ENCODE data around the gene NRP1.
"Not testable (repeated sequence)": the region's sequence is repeated elsewhere in the genome, so short reads cannot be mapped to it uniquely, and the experiment has no call there.

Gene NRP1

DNA sequence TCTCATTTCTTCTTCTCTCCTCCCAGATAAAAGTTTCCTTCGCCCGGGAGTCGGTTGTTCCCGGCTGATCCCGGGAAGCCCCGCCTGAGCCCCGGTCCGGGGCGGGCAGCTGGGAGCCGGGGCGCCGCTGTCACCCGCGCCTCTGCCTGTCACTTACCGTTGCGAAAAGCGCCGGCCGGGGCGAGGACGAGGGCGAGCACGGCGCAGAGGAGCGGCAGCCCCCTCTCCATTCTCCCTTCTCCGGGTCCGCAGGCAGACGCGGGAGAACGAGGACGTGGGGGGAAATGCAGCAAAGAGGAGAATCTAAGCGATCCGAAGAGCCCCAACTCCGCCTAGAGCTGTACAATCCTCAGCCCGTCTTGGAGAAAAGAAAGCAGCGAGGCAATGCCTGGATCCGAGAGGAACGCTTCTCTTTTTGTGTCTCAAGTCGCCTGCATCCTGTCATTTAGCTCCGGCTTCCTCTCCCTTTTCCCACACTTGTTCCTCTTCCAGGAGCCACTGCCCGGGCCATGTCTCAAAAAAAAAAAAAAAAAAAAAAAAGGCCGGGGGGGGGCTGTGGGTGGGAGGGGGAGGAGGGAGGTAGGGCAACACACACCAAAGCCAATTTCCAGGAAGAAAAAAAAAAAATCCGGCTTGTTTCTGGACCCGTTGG lies at the start of gene NRP1:
Gene NRP1, minus strand, starts transcription at position 515 of the 652 bp plus-strand sequence. Its CDS starts 285 bp downstream, at position 230.
- no peak for DNase-seq (ENCODE audit: low read depth)

DNA sequence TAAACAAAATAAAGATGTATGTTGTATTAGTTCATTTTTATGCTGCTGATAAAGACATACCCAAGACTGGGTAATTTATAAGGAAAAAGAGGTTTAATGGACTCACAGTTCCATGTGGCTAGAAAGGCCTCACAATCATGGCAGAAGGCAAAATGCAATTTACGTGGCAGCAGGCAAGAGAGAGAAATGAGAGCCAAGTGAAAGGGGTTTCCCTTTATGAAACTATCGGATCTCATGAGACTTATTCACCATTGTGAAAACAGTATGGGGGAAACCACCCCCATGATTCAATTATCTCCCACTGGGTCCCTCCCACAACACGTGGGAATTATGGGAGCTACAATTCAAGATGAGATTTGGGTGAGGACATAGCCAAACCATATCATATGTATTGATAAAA lies 49.7 kb upstream of the NRP1 start:
- not testable (repeated sequence) for DNase-seq (ENCODE audit: low read depth)

DNA sequence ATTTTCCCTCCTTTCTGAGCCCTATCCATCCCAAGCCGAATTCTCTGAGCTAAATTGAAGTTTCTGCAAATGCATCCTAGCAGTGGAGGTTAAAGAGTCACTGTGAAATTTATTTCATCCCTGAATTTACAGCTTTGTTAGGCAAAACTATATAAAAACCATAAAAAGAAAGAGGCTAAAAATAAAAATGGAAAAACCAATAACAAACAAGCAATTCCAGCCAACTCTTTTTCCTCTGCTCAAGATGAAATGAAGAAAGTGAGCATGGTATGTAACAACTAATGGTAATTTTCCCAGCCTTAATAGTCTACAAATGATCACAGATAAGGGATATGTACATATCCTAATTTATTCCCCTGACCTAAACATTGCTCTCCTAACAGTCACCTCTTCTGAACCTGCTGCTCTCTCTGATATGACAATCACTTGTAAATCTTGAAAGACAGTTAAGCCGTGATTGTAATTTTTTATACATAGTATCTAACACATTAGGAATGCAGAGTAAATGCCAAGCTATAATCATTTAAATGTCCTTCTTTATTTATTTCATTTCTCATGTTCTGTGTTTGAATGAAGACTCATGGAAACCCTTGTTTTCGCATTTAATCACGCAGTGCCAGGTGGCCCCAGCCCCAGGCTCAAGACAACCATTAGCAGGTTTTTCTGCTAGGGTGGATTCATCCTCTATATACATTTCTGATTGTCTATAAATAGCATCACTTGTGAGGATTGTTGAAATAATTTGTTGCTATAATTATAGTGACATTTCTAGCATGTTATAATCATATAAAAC lies 48.6 kb upstream of the NRP1 start:
- no peak for DNase-seq (ENCODE audit: low read depth)

DNA sequence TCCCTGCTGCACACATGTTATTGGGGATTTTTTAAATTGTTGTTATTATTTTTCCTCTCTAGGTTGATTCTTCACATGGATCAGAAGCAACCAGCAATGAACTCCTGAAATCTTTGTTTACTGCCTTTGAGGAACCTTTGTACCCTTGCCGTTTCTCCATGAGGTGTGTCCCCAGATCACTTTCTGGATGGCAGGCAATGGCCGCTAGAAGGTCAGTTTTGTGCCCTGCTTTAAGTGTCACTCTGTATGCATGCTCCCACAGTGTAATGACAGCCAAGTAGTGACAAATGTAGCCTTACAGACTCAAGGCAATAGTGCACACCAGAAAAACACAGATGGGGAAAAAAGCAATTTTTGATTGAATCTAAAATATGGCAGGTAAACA lies 47.7 kb upstream of the NRP1 start:
- DNase-seq (ENCODE audit: low read depth) = no peak

DNA sequence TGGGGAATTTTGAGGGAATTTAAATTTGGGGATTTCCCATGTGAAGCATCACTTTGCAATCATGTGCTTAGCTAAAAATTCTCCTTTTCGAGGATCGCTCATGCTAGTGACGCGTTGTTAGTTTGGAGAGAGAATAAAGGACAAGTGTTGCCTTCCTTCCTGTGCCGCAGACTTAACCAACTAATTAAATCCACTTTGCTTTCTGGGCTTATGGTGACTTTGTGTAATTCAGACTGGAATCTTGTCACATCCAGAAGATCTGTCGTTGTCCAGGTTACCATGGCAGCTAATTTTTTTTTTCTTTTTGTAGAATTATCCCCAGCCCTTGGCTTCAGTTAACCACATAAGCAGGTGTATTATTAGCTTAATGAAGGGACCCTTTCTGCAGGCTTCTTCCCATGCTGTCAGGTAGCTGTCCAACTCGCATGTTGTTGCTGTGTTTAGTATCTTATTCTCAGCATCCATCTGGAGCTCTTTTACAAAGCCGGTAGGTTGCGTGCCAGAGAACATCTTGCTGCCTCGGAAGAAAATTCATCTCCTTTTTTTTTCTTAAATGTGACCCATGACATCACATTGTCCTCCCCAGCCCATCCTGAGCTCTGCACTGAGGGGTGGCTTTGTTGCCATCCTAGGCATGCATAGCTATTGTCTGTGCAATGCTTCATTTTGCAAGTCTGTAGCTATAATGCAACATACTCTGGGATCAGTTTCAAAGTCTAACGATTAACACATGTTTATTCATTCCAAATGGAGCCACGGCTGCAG lies 47.2 kb upstream of the NRP1 start:
- no peak for DNase-seq (ENCODE audit: low read depth)

DNA sequence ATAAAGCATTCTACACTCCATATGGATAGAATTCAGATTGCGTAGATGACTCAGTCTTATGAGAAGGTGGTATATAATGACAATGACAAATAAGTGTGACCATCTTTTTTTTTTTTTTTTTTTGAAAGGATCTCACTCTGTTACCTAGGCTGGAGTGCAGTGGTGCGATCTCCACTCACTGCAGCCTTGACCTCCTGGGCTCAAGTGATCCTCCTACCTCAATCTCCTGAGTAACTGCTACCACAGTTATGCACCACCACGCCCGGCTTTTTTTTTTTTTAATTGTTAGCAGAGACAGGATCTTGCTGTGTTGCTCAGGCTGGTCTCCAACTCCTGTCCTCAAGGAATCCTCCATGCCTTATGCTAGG lies 43.2 kb upstream of the NRP1 start:
- no peak for DNase-seq (ENCODE audit: low read depth)

DNA sequence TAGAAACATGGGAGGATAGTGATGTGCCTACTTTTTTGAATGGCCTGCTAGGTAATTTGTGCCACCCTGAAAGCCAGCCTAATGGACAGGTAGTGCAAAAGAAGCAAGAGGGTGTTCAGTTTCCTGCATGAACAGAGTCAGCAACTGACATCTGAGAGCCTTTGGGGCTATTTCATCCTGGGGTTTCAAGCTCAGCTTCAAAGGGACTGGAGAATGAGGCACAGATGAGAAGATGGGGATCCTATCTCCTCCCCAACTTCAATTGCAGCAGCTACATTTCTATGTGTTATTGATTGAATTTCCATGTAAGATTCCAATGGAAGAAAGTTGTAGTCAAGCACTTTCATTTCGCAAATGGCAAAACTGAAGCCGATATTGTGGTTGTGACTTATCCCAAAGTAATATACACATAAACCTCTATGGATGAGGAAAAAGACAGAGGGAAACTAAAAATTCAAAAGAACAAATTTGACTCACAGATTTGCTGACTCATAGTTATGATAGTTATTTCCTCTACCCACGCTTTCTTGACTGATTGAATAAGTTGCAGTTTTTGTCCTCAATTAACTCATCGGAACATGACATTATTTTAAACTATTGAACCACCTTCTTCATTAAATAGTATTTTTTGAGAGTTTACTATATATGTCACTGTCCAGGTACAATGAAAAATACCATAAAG lies 42.6 kb upstream of the NRP1 start:
- DNase-seq (ENCODE audit: low read depth) = no peak

DNA sequence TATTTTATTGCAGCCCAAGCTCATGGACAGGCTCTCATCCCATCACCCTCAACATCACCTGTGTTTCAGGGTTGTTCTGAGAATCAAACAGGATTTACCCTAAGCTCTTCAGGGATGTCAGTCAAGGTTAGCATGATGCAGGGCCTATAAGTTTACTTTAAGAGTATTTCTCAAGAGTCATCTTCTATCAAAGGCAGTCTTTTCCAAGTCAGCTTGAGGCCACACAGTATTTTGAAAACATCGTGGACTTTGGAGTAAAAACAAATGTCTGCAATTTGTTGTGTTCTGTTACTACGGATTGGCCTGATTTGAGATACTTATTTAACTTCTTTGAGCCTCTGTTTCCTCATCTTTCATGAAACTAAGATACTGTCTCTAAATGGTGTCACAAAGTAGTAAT lies 42.0 kb upstream of the NRP1 start:
- no peak for DNase-seq (ENCODE audit: low read depth)

DNA sequence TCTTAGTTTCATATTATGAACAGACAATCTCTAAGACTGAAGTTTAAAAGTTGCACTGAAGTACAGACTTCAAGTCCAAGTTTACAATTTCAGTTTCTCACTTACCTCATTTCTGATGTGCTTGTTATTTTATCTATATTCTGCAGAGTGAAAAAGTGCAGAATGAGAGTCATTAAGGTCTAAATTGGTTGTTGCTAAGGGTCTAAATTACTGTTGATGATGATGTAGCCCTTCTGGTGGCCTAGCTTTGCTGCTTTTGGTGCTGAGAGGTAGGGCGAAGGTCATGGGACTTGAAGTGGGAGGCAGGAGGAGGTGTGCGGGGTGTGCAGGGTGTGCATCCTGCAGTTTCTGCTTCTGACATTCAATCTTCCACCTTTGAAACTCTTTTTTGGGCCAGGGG lies 38.8 kb upstream of the NRP1 start:
- DNase-seq (ENCODE audit: low read depth) = no peak

DNA sequence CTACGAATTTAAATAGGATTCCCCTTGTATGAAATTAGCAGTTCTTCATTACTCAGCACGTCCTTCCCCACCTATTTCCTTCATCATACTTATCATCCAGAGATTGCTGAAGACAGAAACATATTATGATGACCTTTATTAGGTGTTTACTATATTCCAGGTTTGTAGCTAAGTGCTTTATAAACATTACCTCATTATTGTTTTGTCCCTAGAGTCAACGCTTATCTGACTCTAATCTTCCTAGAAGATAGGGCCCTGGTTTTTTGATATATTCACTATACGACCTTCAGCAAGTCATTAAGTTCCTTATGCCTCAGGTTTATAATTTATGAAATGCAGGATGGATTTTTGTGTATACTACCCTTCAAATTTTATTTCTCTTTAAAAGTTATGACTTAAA lies 36.8 kb upstream of the NRP1 start:
- no peak for DNase-seq (ENCODE audit: low read depth)

DNA sequence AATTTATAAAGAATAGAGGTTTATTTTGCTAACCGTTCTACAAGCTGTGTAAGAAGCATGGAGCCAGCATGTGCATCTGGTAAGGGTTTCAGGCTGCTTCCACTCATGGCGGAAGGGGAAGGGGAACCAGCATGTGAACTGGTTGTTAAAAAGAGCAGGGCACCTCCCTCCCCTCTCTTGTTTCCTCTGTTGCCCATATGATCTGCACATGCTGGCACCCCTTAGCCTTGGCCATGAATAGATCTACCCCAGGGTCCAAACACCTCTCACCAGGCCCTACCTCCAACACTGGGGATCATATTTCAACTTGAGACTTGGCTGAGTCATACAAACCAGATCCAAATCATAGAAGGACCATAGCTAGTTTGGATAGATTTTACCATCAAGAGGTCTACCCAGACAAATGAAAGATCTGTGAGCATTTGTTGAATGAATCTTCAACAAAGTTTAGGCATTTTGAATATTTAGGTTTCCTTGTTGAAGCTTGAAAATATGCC lies 36.0 kb upstream of the NRP1 start:
- DNase-seq (ENCODE audit: low read depth) = no peak

DNA sequence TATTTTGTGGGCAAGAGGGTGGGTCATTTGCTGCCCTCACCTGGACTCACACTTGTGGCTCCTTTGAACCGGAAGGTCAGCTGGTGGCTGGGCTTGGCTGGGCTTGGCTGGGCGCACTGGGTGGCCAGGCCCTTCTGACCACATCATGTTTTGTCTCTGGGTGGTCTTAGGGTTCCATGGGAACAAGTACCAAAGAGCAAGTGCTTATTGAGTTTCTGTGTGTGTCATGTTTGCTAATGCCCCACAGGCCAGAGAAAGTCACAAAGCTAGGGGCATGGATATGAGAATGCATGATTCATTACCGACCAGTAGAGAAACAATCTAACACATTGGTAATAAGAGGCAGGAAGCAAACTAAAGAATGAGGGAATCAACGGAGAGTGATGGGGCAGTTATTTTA lies 33.6 kb upstream of the NRP1 start:
- DNase-seq (ENCODE audit: low read depth) = no peak

DNA sequence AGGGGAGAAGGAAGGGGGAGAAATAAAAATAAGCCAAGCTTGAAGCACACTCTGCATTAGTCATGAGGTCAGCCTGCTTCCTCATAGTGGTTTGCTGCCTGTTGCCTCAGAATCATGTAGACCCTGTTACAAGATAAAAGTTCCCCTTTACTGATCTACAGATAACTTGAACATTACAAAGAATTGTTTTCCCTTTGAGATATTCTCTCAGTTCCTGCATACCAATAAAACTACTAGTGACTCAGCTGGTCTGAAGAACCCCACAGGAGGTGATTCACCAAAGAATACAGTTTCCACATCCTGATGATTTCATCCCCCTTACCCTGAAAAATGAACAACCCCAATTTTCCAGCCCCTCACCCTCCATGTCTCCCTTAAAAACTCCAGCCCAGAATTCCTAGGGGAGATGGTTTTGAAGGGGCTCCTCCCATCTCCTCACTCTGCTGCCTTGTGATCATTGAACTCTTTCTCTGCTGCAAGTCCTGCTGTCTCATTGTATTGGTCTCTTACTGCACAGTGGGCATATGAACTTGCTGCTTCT lies 31.5 kb upstream of the NRP1 start:
- no peak for DNase-seq (ENCODE audit: low read depth)

DNA sequence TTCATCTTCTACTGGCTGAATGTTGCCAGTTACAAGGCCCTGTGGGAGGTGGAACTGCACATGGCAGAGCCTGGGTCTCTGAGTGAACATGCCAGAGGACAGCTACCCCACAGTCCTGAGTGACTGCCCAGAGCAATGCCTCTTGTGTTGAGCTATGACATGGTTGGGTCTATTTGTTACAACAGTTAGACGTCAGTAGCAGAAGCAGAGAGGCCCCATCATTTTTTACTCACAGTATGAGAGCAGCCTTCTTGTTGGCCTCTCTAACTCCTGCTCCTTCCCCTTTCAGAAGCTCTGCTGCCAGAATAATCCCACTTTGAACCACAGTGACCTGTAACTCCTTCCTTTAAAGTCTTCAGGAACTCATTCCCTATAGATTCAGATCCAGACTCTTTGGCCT lies 30.8 kb upstream of the NRP1 start:
- no peak for DNase-seq (ENCODE audit: low read depth)

DNA sequence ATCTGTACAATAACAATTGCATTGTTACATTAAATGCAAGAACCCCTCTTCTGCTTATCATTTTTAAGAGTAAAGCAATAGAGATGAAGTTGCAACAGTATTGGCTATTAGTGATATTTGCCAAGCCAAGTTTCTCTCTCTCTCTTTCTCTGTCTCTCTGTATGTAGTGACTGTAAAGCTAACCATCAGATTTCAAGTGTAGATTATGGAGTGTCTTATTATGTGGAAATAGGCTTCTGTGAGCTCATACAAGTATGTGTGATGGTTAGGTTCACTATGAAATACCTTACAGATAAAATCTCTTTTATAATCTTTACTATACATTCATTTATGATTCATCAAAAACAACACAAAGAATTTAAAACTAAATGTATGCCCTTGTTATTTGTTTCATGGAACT lies 28.6 kb upstream of the NRP1 start:
- DNase-seq (ENCODE audit: low read depth) = no peak

DNA sequence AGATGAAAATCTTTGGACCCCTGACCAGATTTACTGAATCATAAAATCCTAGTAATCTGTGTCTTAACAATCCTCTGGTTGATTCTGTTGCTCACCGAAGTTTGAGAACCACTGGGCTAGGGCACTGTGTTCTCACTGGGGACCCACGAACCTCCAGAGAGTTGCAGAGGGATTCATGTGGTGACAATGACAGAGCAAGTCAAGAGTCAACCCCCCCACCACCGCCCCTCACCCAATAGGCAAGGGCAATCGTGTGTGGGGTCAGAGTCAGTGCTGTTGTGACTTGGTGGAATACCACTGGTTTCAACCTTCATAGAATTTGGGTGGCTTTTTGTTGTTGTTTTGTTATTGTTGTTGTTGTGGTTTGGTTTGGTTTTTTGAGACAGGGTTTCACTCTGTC lies 23.5 kb upstream of the NRP1 start:
- no peak for DNase-seq (ENCODE audit: low read depth)

DNA sequence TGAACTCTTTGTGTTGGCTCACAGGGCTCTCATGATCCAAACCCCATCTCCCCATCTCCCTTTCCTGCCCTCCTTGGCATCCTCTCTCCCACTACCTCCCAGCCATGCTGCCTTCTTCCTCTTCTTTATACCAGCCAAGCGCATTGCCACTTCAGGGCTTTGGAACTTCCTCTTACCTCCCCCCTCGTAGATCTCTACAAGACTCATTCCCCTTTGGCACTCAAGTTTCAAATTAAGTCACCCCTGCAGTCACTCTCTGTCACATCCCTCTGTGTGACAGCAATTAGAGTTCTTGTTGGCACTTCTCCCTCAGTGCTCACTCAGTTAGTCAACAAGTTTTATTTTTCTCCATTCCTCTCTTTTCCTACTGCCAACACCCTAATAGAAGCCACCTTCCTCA lies 20.8 kb upstream of the NRP1 start:
- no peak for DNase-seq (ENCODE audit: low read depth)

DNA sequence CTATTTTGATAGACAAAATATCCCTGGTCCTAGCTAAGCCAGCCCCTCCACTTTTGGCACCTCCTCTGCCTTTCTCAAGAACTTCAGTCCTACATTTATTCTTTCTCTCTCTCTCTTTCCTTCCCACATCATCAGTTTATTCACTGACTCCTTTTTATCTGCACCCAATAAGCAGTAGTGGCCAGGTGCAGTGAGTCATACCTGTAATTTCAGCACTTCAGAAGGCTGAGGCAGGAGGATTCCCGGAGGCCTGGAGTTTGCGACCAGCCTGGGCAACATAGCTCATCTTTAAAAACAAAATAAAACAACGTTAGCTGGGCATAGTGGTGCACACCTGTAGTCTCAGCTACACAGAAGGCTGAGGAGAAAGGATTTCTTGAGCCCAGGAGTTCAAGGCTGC lies 19.4 kb upstream of the NRP1 start:
- no peak for DNase-seq (ENCODE audit: low read depth)

DNA sequence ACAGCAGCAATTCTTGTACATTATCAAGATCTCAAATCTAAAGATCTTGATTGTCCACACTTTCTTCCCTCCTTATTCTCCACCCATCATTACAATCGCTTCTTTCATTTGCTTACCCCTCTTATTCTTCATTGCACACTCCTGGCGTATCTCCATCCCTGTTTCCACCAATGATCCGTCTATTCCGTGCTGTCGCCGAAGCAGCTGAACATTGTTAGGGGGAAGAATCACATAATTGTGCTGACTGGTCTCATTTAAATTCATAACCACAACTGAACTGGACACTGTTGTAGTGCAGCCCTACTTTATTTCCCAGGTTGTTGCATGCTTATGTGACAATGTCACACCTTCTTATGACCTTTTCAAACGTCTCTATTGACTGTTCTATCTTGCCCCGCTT lies 18.9 kb upstream of the NRP1 start:
- DNase-seq (ENCODE audit: low read depth) = no peak

DNA sequence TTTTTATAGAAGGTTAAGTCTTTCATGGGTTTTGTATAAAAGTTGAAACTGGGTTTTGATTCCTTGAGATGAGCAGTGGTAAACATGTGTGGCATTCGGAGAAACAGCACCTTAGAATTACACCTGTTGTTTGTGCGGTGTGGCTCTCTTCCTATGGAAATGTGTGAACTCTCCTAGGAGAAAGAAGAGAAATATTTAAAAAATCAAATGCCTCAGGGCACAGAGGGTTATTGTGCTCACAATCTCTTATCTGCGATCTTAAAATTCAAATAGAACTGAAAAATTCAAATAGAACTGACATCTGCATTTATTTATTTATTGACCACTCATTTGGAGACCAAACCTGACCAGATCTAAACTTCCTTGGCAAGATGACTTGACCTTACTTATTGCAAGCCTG lies 18.1 kb upstream of the NRP1 start:
- DNase-seq (ENCODE audit: low read depth) = no peak

DNA sequence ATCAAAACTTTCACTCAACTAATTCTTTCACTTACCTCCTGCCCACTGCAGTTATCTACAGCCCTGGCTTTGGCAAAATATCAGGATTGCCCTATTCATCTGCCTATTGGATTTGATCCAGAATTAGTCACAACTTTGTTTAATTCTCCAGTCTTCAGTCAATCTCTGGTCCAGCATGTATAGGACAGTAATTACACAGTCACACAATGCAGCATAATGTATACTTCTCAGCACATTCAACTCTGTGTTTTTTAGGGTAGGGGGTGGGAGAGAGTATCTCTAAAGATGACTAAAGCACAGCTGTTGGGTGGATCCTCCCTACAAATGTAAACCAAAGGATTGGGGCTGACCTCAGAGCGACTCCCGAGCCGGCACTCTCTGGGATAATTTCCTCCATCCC lies 17.7 kb upstream of the NRP1 start:
- no peak for DNase-seq (ENCODE audit: low read depth)

DNA sequence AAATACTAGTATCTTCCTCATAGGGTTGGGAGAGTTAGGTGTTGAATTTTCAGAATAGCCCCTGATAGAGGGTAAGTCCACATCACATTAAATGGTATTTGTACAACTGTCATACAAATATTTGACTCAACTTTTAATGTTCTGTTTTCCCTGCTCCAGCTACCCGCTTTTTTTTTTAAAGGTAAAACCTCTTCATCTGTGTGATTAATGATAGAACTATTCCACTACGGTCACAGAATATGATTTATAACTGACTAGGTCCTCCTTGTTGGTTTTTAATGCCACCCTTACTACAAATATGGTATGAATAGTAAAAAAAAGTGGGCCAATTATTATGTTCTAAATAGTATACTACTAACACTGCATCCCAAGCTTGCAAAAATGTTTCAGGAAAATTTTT lies 15.6 kb upstream of the NRP1 start:
- DNase-seq (ENCODE audit: low read depth) = no peak
